GM12864 (cell line): Measurements from ENCODE around the gene VSTM2B.

ENCODE experiments used
- DNase-seq: peaks from one replicate; pipeline ENCODE4 v3.0.0-alpha.2; 2011; ENCODE audit warnings: low read depth
- H3K4me3 ChIP-seq: 2 replicates; pipeline ENCODE4 v1.5.1; 2011; ENCODE audit warnings: mild to moderate bottlenecking, low read depth, low read length, control low read depth
- TF ChIP-seq, protein P1 (sequence below): IDR thresholded peaks from 2 replicates; pipeline ENCODE4 v1.5.1; 2011; ENCODE audit warnings: low read depth, mild to moderate bottlenecking, moderate library complexity, low read length, control low read depth, inconsistent platforms; ENCODE audit errors: missing control alignments

The VSTM2B gene

GRCh38 chr19:29545866-29546582 lies 20.2 kb downstream of the VSTM2B start:
- DNase-seq, result no peak
- H3K4me3 ChIP-seq, result no peak overlapping the region
- TF ChIP-seq, protein P1, sequence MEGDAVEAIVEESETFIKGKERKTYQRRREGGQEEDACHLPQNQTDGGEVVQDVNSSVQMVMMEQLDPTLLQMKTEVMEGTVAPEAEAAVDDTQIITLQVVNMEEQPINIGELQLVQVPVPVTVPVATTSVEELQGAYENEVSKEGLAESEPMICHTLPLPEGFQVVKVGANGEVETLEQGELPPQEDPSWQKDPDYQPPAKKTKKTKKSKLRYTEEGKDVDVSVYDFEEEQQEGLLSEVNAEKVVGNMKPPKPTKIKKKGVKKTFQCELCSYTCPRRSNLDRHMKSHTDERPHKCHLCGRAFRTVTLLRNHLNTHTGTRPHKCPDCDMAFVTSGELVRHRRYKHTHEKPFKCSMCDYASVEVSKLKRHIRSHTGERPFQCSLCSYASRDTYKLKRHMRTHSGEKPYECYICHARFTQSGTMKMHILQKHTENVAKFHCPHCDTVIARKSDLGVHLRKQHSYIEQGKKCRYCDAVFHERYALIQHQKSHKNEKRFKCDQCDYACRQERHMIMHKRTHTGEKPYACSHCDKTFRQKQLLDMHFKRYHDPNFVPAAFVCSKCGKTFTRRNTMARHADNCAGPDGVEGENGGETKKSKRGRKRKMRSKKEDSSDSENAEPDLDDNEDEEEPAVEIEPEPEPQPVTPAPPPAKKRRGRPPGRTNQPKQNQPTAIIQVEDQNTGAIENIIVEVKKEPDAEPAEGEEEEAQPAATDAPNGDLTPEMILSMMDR, result no peak

GRCh38 chr19:29546583-29547190 lies 20.9 kb downstream of the VSTM2B start:
- TF ChIP-seq, protein P1, result no peak
- DNase-seq, result no peak
- H3K4me3 ChIP-seq, result no peak overlapping the region

- no peak overlapping the region for H3K4me3 ChIP-seq
- no peak for DNase-seq
- TF ChIP-seq, protein P1, result no peak
Measured at GRCh38 chr19:29547361-29547960, 21.7 kb downstream of the VSTM2B start.

DNA sequence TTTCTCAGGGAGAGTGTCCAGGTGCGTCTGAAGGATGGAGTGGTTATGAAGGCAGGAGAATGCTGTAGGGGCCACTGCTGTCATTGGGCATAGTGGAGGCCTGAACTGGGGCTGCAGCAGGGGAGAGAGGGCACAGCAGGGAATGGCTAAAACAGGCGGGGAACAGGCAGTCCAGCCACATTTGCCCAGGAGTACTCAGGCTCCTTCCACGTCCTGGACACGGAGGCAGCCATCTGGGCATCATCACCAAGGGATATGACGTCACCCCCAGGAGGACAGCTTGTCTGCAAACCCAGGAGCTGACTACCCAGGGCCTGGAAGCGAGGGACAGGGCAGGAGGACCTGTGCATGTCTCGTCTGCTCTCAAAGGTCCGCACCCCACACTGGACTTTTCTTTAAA lies 22.2 kb downstream of the VSTM2B start:
- TF ChIP-seq, protein P1, result no peak
- no peak for DNase-seq
- H3K4me3 ChIP-seq, result no peak overlapping the region

DNA sequence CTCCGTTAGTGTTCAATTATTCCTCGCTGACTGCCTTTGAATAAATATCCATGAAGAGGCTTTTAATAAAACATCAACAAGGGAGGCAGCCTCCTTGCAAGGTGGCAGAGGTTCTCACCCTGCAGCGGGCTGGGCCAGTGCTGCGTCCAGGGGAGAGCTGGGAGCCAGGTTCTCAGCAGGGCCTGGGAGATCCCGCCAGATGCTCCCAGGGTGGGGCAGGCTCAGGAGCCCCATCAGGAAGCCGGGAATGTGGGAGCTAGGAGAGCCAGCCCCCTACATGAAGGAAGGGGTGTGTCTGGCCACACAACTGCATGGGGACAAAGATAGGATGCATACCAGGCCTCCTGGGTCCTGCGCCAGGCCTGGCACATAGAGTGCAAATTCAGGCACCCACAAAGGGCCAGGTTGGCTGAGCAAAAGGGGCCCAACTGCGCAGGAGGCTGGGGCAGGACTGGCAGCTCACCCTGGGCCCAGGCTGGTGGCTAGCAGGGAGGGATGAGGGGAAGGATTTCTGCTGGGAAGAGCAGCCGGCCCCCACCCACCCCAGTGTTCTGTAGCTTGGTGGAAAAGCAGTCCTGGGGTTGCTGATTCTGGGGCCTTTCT lies 22.8 kb downstream of the VSTM2B start:
- DNase-seq, result no peak
- TF ChIP-seq, protein P1, result no peak
- H3K4me3 ChIP-seq, result no peak overlapping the region

DNA sequence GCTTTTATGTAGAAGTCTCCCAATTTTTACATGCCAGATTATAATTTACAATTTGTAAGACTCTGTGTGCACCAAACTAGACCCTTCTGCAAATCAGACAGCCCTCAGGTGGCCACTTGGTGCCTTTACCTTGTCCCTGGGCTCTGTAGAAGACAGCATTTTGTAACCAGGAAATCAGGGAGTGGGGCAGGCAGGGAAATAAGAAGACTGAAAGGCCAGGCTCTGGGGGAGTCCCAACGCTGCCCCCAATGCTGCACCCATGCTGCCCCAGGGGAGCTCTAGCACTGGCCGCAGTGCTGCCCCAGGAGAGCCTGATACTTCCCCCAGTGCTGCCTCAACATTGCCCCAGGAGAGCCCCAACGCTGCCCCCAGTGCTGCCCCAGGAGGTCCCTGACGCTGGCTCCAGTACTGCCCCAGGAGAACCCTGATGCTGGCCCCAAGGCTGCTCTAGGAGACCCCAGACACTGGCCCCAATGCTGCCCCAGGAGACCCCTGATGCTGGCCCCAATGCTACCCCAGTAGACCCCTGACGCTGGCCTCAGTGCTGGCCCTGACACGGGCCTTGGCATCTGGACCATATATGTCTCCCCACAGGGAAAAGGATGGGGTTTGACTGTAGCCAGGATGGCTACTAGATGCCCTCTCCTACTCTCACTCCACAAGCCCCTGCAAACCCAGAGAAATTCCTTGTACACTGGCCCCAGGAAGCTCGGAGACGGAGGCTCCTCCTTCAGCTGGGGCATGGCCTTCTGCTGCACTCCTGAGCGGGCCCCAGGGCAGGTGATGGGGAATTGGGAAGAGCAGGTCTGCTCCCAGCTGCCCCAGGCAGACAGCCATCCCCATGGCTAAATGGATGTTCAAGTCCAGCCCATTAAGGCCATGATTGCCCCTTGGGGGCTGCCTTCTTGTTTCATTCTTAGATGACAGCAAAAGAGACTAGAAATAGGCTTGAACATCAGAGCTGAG lies 23.6 kb downstream of the VSTM2B start:
- TF ChIP-seq, protein P1, result no peak
- no peak for DNase-seq
- no peak overlapping the region for H3K4me3 ChIP-seq
